ENCODE results near the gene PCLAF.

GRCh38 chr15:64396789-64397188 is 15.5 kb upstream of the PCLAF start:
- TF ChIP-seq CTCF (IDR thresholded peaks at IDR 0.05; ENCODE audit: low read depth, low read length, poor library complexity, severe bottlenecking) (no peak), EZH2phosphoT487 (IDR thresholded peaks at IDR 0.05; ENCODE audit: borderline replicate concordance, low read length) (no peak)
